Measurements from ENCODE around the gene KRTAP5-3.

DNA sequence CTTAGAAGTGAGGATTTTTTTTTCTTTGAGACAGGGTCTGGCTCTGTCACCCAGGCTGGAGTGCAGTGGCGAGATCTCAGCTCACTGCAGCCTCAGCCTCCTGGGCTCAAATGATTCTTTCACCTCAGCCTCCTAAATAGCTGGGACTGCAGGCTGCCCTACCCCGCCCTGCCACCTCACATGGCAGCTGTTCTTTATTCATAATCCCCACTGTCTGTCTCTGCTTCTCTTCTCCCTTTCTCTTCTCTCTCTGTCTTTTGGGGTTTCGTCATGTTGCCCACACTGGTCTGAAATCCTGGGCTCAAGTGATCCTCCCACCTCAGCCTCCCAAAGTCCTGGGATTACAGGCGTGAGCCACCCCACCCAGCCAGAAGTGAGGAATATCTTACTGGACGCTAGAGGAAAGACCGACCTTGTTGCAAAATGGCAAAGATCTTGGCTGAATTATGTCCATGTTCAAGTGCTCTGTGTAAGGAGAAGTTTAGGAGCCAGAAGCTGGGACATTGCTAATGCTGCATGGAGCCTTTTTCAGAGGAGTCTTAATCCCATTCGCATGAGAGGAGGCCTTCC lies 43.2 kb upstream of the KRTAP5-3 start:
- TF ChIP-seq, protein P1, sequence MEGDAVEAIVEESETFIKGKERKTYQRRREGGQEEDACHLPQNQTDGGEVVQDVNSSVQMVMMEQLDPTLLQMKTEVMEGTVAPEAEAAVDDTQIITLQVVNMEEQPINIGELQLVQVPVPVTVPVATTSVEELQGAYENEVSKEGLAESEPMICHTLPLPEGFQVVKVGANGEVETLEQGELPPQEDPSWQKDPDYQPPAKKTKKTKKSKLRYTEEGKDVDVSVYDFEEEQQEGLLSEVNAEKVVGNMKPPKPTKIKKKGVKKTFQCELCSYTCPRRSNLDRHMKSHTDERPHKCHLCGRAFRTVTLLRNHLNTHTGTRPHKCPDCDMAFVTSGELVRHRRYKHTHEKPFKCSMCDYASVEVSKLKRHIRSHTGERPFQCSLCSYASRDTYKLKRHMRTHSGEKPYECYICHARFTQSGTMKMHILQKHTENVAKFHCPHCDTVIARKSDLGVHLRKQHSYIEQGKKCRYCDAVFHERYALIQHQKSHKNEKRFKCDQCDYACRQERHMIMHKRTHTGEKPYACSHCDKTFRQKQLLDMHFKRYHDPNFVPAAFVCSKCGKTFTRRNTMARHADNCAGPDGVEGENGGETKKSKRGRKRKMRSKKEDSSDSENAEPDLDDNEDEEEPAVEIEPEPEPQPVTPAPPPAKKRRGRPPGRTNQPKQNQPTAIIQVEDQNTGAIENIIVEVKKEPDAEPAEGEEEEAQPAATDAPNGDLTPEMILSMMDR (IDR thresholded peaks at IDR 0.05; ENCODE audit: extremely low read depth in 1 of 2, insufficient read depth in 1 of 2, low read depth in 1 of 2, low read length in 2 of 2): no peak
- TF ChIP-seq, protein P2, sequence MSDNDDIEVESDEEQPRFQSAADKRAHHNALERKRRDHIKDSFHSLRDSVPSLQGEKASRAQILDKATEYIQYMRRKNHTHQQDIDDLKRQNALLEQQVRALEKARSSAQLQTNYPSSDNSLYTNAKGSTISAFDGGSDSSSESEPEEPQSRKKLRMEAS (IDR thresholded peaks at IDR 0.05; ENCODE audit: insufficient read depth, insufficient read length): no peak
- TF ChIP-seq POLR2A (IDR thresholded peaks at IDR 0.05; ENCODE audit: low read depth, low read length): no peak
- TF ChIP-seq POLR2AphosphoS5 (IDR thresholded peaks at IDR 0.05; ENCODE audit: insufficient read depth, low read depth, low read length): no peak
- TF ChIP-seq EZH2 (IDR thresholded peaks at IDR 0.05; ENCODE audit: borderline replicate concordance, low read depth, low read length, severe bottlenecking): no peak
